ENCODE measurements around the gene JAGN1. TPM values are rescaled to one million over a fixed set of nuclear protein-coding genes. Genes with fewer than 3 reads are reported as not detected.
"Not testable (repeated sequence)": the region's sequence is repeated elsewhere in the genome, so short reads cannot be mapped to it uniquely, and the experiment has no call there.

The JAGN1 gene
- polyA plus RNA-seq, 2 donors, result 20.6 to 25.8 TPM

- H3K9me3 ChIP-seq (ENCODE audit: control insufficient read depth in 2 of 2, insufficient read depth in 1 of 2, low read depth in 1 of 2, low read length in 1 of 2), result no peaks in the 10 kb centered on the region
- H3K27me3 ChIP-seq (ENCODE audit: control insufficient read depth in 1 of 2, insufficient read depth in 2 of 2, low read length in 2 of 2), result no peaks in the 10 kb centered on the region
- H3K4me1 ChIP-seq (ENCODE audit: control insufficient read depth in 2 of 2, insufficient read depth in 2 of 2, low read length in 1 of 2), result peaks cover 3 to 13% of the 10 kb centered on the region in 2 donors
- H3K4me3 ChIP-seq (ENCODE audit: low read depth in 1 of 2, low read length in 2 of 2), result no peak overlapping the region
- whole genome bisulfite sequencing, 2 donors, result 78 to 86% methylated on average over 1 of the region's 1 CpG
- H3K27ac ChIP-seq (ENCODE audit: low read depth in 2 of 2, low read length in 1 of 2), result no peak overlapping the region
- peaks cover 5 to 7% of the 10 kb centered on the region in 2 donors for H3K36me3 ChIP-seq (ENCODE audit: control insufficient read depth in 2 of 2, insufficient read depth in 2 of 2, low read length in 1 of 2)
These were observed 3.3 kb downstream of the JAGN1 start for GRCh38 chr3:9893739-9894138.

- H3K27ac ChIP-seq (ENCODE audit: low read depth in 2 of 2, low read length in 1 of 2); H3K36me3 ChIP-seq (ENCODE audit: control insufficient read depth in 2 of 2, insufficient read depth in 2 of 2, low read length in 1 of 2); H3K27me3 ChIP-seq (ENCODE audit: control insufficient read depth in 1 of 2, insufficient read depth in 2 of 2, low read length in 2 of 2); H3K4me3 ChIP-seq (ENCODE audit: low read depth in 1 of 2, low read length in 2 of 2); H3K9me3 ChIP-seq (ENCODE audit: control insufficient read depth in 2 of 2, insufficient read depth in 1 of 2, low read depth in 1 of 2, low read length in 1 of 2): not testable (repeated sequence)
- peaks cover 3 to 15% of the 10 kb centered on the region in 2 donors for H3K4me1 ChIP-seq (ENCODE audit: control insufficient read depth in 2 of 2, insufficient read depth in 2 of 2, low read length in 1 of 2)
- WGBS, 2 donors, result 90 to 95% methylated on average over 3 of the region's 3 CpGs
These were observed 5.3 kb downstream of the JAGN1 start for GRCh38 chr3:9895715-9896114.

GRCh38 chr3:9896755-9897407 lies 6.5 kb downstream of the JAGN1 start:
- H3K9me3 ChIP-seq (ENCODE audit: control insufficient read depth in 2 of 2, insufficient read depth in 1 of 2, low read depth in 1 of 2, low read length in 1 of 2); H3K36me3 ChIP-seq (ENCODE audit: control insufficient read depth in 2 of 2, insufficient read depth in 2 of 2, low read length in 1 of 2); H3K27me3 ChIP-seq (ENCODE audit: control insufficient read depth in 1 of 2, insufficient read depth in 2 of 2, low read length in 2 of 2); H3K4me3 ChIP-seq (ENCODE audit: low read depth in 1 of 2, low read length in 2 of 2): not testable (repeated sequence)
- 84 to 90% methylated on average over 10 of the region's 10 CpGs for WGBS, 2 donors
- Histone ChIP-seq H3K27ac (ENCODE audit: low read depth in 2 of 2, low read length in 1 of 2) (peak overlapping the region in 1 of 2 donors; percentile 60), H3K4me1 (ENCODE audit: control insufficient read depth in 2 of 2, insufficient read depth in 2 of 2, low read length in 1 of 2) (peaks cover 3 to 15% of the 10 kb centered on the region in 2 donors)

- Histone ChIP-seq H3K27me3 (ENCODE audit: control insufficient read depth in 1 of 2, insufficient read depth in 2 of 2, low read length in 2 of 2) (no peaks in the 10 kb centered on the region), H3K9me3 (ENCODE audit: control insufficient read depth in 2 of 2, insufficient read depth in 1 of 2, low read depth in 1 of 2, low read length in 1 of 2) (no peaks in the 10 kb centered on the region), H3K4me3 (ENCODE audit: low read depth in 1 of 2, low read length in 2 of 2) (no peak overlapping the region), H3K27ac (ENCODE audit: low read depth in 2 of 2, low read length in 1 of 2) (peak overlapping the region; percentile 47 to 60), H3K4me1 (ENCODE audit: control insufficient read depth in 2 of 2, insufficient read depth in 2 of 2, low read length in 1 of 2) (peaks cover 3 to 17% of the 10 kb centered on the region in 2 donors), H3K36me3 (ENCODE audit: control insufficient read depth in 2 of 2, insufficient read depth in 2 of 2, low read length in 1 of 2) (peaks cover 5 to 7% of the 10 kb centered on the region in 2 donors)
- WGBS, 2 donors, result 50 to 54% methylated on average over 4 of the region's 4 CpGs
These were observed 7.3 kb downstream of the JAGN1 start for GRCh38 chr3:9897408-9898372.

GRCh38 chr3:9898467-9899241 lies 8.2 kb downstream of the JAGN1 start:
- 47 to 73% methylated on average over 8 of the region's 8 CpGs for WGBS, 2 donors
- H3K27ac ChIP-seq (ENCODE audit: low read depth in 2 of 2, low read length in 1 of 2), result peak overlapping the region; percentile 24 to 47
- peaks cover 0 to 14% of the 10 kb centered on the region in 2 donors for H3K4me1 ChIP-seq (ENCODE audit: control insufficient read depth in 2 of 2, insufficient read depth in 2 of 2, low read length in 1 of 2)
- no peaks in the 10 kb centered on the region for H3K9me3 ChIP-seq (ENCODE audit: control insufficient read depth in 2 of 2, insufficient read depth in 1 of 2, low read depth in 1 of 2, low read length in 1 of 2)
- no peaks in the 10 kb centered on the region for H3K36me3 ChIP-seq (ENCODE audit: control insufficient read depth in 2 of 2, insufficient read depth in 2 of 2, low read length in 1 of 2)
- H3K27me3 ChIP-seq (ENCODE audit: control insufficient read depth in 1 of 2, insufficient read depth in 2 of 2, low read length in 2 of 2), result no peaks in the 10 kb centered on the region
- H3K4me3 ChIP-seq (ENCODE audit: low read depth in 1 of 2, low read length in 2 of 2), result no peak overlapping the region

GRCh38 chr3:9899289-9899791 lies 8.9 kb downstream of the JAGN1 start:
- Histone ChIP-seq H3K4me3 (ENCODE audit: low read depth in 1 of 2, low read length in 2 of 2) (no peak overlapping the region), H3K27ac (ENCODE audit: low read depth in 2 of 2, low read length in 1 of 2) (no peak overlapping the region), H3K4me1 (ENCODE audit: control insufficient read depth in 2 of 2, insufficient read depth in 2 of 2, low read length in 1 of 2) (peaks cover 0 to 14% of the 10 kb centered on the region in 2 donors), H3K27me3 (ENCODE audit: control insufficient read depth in 1 of 2, insufficient read depth in 2 of 2, low read length in 2 of 2) (no peaks in the 10 kb centered on the region), H3K36me3 (ENCODE audit: control insufficient read depth in 2 of 2, insufficient read depth in 2 of 2, low read length in 1 of 2) (no peaks in the 10 kb centered on the region), H3K9me3 (ENCODE audit: control insufficient read depth in 2 of 2, insufficient read depth in 1 of 2, low read depth in 1 of 2, low read length in 1 of 2) (no peaks in the 10 kb centered on the region)
- WGBS, 2 donors, result 62 to 65% methylated on average over 3 of the region's 3 CpGs

- H3K27me3 ChIP-seq (ENCODE audit: control insufficient read depth in 1 of 2, insufficient read depth in 2 of 2, low read length in 2 of 2); H3K36me3 ChIP-seq (ENCODE audit: control insufficient read depth in 2 of 2, insufficient read depth in 2 of 2, low read length in 1 of 2); H3K4me3 ChIP-seq (ENCODE audit: low read depth in 1 of 2, low read length in 2 of 2); H3K27ac ChIP-seq (ENCODE audit: low read depth in 2 of 2, low read length in 1 of 2); H3K9me3 ChIP-seq (ENCODE audit: control insufficient read depth in 2 of 2, insufficient read depth in 1 of 2, low read depth in 1 of 2, low read length in 1 of 2): not testable (repeated sequence)
- H3K4me1 ChIP-seq (ENCODE audit: control insufficient read depth in 2 of 2, insufficient read depth in 2 of 2, low read length in 1 of 2), result peaks cover 0 to 14% of the 10 kb centered on the region in 2 donors
- 73 to 95% methylated on average over 6 of the region's 6 CpGs for WGBS, 2 donors
These were observed 10.6 kb downstream of the JAGN1 start for GRCh38 chr3:9900965-9901415.

- WGBS, 2 donors, result 68 to 72% methylated on average over 5 of the region's 5 CpGs
- Histone ChIP-seq H3K4me1 (ENCODE audit: control insufficient read depth in 2 of 2, insufficient read depth in 2 of 2, low read length in 1 of 2) (peaks cover 0 to 14% of the 10 kb centered on the region in 2 donors), H3K27me3 (ENCODE audit: control insufficient read depth in 1 of 2, insufficient read depth in 2 of 2, low read length in 2 of 2) (no peaks in the 10 kb centered on the region), H3K4me3 (ENCODE audit: low read depth in 1 of 2, low read length in 2 of 2) (no peak overlapping the region), H3K36me3 (ENCODE audit: control insufficient read depth in 2 of 2, insufficient read depth in 2 of 2, low read length in 1 of 2) (peaks cover 0 to 4% of the 10 kb centered on the region in 2 donors), H3K9me3 (ENCODE audit: control insufficient read depth in 2 of 2, insufficient read depth in 1 of 2, low read depth in 1 of 2, low read length in 1 of 2) (no peaks in the 10 kb centered on the region), H3K27ac (ENCODE audit: low read depth in 2 of 2, low read length in 1 of 2) (peak overlapping the region in 1 of 2 donors; percentile 61)
These were observed 11.6 kb downstream of the JAGN1 start for GRCh38 chr3:9901967-9902366.
